ENCODE measurements around the gene CDX2.

CDX2 gene

DNA sequence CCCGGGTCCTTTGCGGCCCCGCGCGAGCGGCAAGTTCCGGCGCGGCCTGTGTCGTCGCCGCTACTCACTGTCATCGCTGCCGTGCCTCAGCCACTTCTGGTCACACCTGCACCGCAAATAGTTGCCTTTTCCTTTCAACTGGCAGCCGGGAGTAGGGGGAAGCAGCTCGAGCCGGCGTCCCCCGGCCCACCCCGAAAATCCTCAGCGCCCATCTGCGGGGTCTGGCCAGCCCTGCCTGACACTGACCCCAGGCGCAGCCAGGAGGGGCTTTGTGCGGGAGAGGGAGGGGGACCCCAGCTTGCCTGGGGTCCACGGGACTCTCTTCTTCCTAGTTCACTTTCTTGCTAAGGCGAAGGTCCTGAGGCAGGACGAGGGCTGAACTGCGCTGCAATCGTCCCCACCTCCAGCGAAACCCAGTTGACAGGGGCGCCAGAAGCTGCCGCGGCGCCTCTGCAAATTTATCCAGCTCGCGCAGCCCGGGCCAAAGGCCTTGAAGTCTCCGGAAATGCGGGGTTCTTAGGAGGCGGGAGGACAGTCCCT is 47.6 kb downstream of the CDX2 start:
- TF ChIP-seq CTCF (IDR thresholded peaks at IDR 0.05; ENCODE audit: low read depth, low read length), result no peak
- H3K27ac ChIP-seq, result no peak overlapping the region
- peak overlapping the region; percentile 42 for H3K4me3 ChIP-seq (ENCODE audit: low read depth, low read length)
- H3K9me3 ChIP-seq (ENCODE audit: severe bottlenecking), result peaks cover 82% of the 10 kb centered on the region
- H3K27me3 ChIP-seq (ENCODE audit: insufficient read depth, low read depth, severe bottlenecking), result peaks cover 100% of the 10 kb centered on the region
- no peak for DNase-seq
- H3K36me3 ChIP-seq, result no peaks in the 10 kb centered on the region

- Histone ChIP-seq H3K36me3 (no peaks in the 10 kb centered on the region), H3K9me3 (ENCODE audit: severe bottlenecking) (peaks cover 80% of the 10 kb centered on the region), H3K4me3 (ENCODE audit: low read depth, low read length) (peak overlapping the region; percentile 42), H3K27me3 (ENCODE audit: insufficient read depth, low read depth, severe bottlenecking) (peaks cover 100% of the 10 kb centered on the region), H3K27ac (no peak overlapping the region)
- 0 out of 2 replicates have a peak, but pooled peaks have one; percentile 7 for TF ChIP-seq CTCF (IDR thresholded peaks at IDR 0.05; ENCODE audit: low read depth, low read length)
- DNase-seq, result peak; percentile 40
These were observed 48.3 kb downstream of the CDX2 start for GRCh38 chr13:27920677-27921420.

DNA sequence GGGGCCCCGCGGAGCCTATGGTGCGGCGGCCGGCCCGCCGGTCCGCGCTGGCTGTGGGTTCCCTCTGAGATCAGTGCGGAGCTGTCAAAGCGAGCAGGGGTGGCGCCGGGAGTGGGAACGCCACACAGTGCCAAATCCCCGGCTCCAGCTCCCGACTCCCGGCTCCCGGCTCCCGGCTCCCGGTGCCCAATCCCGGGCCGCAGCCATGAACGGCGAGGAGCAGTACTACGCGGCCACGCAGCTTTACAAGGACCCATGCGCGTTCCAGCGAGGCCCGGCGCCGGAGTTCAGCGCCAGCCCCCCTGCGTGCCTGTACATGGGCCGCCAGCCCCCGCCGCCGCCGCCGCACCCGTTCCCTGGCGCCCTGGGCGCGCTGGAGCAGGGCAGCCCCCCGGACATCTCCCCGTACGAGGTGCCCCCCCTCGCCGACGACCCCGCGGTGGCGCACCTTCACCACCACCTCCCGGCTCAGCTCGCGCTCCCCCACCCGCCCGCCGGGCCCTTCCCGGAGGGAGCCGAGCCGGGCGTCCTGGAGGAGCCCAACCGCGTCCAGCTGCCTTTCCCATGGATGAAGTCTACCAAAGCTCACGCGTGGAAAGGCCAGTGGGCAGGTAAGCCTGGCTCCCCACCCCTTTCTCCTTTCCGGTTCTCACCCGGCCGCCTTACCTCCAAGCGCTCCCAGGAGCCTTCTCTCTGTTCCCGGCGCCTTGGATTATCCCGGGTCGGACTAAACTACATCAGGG is 49.0 kb downstream of the CDX2 start, which contains the start of gene PDX1:
PDX1 (plus strand) TSS at position 67 of the 743 bp plus-strand sequence; CDS start at position 206, 139 bp downstream.
- no peak within 1 kb of the TSS for H3K27ac ChIP-seq
- peak within 1 kb of the TSS; percentile 42 for H3K4me3 ChIP-seq (ENCODE audit: low read depth, low read length)
- peak; percentile 52 for DNase-seq
- TF ChIP-seq CTCF (IDR thresholded peaks at IDR 0.05; ENCODE audit: low read depth, low read length), result no peak
- no peaks in the 10 kb centered on the region for H3K36me3 ChIP-seq
- H3K9me3 ChIP-seq (ENCODE audit: severe bottlenecking), result peaks cover 78% of the 10 kb centered on the region
- peaks cover 100% of the 10 kb centered on the region for H3K27me3 ChIP-seq (ENCODE audit: insufficient read depth, low read depth, severe bottlenecking)

- Histone ChIP-seq H3K4me3 (ENCODE audit: low read depth, low read length) (peak overlapping the region; percentile 42), H3K9me3 (ENCODE audit: severe bottlenecking) (peaks cover 73% of the 10 kb centered on the region), H3K36me3 (no peaks in the 10 kb centered on the region), H3K27me3 (ENCODE audit: insufficient read depth, low read depth, severe bottlenecking) (peaks cover 98% of the 10 kb centered on the region), H3K27ac (no peak overlapping the region)
- no peak for DNase-seq
- no peak for TF ChIP-seq CTCF (IDR thresholded peaks at IDR 0.05; ENCODE audit: low read depth, low read length)
These were observed 49.5 kb downstream of the CDX2 start for GRCh38 chr13:27919659-27919933.

- no peak for TF ChIP-seq CTCF (IDR thresholded peaks at IDR 0.05; ENCODE audit: low read depth, low read length)
- Histone ChIP-seq H3K27ac (no peak overlapping the region), H3K27me3 (ENCODE audit: insufficient read depth, low read depth, severe bottlenecking) (peaks cover 98% of the 10 kb centered on the region), H3K9me3 (ENCODE audit: severe bottlenecking) (peaks cover 68% of the 10 kb centered on the region), H3K36me3 (no peaks in the 10 kb centered on the region), H3K4me3 (ENCODE audit: low read depth, low read length) (no peak overlapping the region)
- no peak for DNase-seq
These were observed 50.0 kb downstream of the CDX2 start for GRCh38 chr13:27918918-27919658.
